Esophagus muscularis mucosa (tissue), 3 donors: ENCODE results near the gene ICOSLG.
"Not testable (repeated sequence)": the region's sequence is repeated elsewhere in the genome, so short reads cannot be mapped to it uniquely, and the experiment has no call there.

Experiments
- CTCF ChIP-seq, 3 experiments: fragments of 200-600 bp in 2 of 3; fragments of 450-650 bp in 1 of 3; sonication (generic) in 2 of 3; IDR thresholded peaks; one replicate each; pipeline ENCODE4 v1.5.1; 2017 to 2019; ENCODE audit warnings: antibody characterized with exemption in 3 of 3, mild to moderate bottlenecking in 2 of 3, moderate library complexity in 1 of 3
- POLR2AphosphoS5 ChIP-seq, 2 donors: sonication (generic); formaldehyde crosslinking; IDR thresholded peaks; one replicate each; pipeline ENCODE4 v1.6.1; 2017; ENCODE audit warnings: antibody characterized with exemption in 2 of 2

- TF ChIP-seq CTCF, POLR2AphosphoS5 (IDR thresholded peaks at IDR 0.05): not testable (repeated sequence)
These were observed 65.6 kb downstream of the ICOSLG start for GRCh38 chr21:44175189-44175588.
